ENCODE measurements around the gene NR2C2AP.

GRCh38 chr19:19193926-19194325, 9.3 kb downstream of the NR2C2AP start:
- TF ChIP-seq, protein P1, sequence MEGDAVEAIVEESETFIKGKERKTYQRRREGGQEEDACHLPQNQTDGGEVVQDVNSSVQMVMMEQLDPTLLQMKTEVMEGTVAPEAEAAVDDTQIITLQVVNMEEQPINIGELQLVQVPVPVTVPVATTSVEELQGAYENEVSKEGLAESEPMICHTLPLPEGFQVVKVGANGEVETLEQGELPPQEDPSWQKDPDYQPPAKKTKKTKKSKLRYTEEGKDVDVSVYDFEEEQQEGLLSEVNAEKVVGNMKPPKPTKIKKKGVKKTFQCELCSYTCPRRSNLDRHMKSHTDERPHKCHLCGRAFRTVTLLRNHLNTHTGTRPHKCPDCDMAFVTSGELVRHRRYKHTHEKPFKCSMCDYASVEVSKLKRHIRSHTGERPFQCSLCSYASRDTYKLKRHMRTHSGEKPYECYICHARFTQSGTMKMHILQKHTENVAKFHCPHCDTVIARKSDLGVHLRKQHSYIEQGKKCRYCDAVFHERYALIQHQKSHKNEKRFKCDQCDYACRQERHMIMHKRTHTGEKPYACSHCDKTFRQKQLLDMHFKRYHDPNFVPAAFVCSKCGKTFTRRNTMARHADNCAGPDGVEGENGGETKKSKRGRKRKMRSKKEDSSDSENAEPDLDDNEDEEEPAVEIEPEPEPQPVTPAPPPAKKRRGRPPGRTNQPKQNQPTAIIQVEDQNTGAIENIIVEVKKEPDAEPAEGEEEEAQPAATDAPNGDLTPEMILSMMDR (IDR thresholded peaks at IDR 0.05): no peak
- no peak for TF ChIP-seq POLR2AphosphoS5 (IDR thresholded peaks at IDR 0.05)
- no peak for TF ChIP-seq POLR2A (IDR thresholded peaks at IDR 0.05)

Measured in sigmoid colon (tissue), 4 donors.